NCI-H460 (cell line): ENCODE measurements around the gene AMIGO2. TPM values are rescaled to one million over a fixed set of nuclear protein-coding genes. Genes with fewer than 3 reads are reported as not detected.
"Not testable (repeated sequence)": the region's sequence is repeated elsewhere in the genome, so short reads cannot be mapped to it uniquely, and the experiment has no call there.

ENCODE experiments used
- DNase-seq: peaks from one replicate; pipeline ENCODE4 v3.0.0-alpha.2; 2016; ENCODE audit warnings: low read depth; ENCODE audit errors: extremely low read depth
- polyA plus RNA-seq: library from polyadenylated mRNA; depleted of rRNA; stranded (reverse); fragments of >200 nt; gene quantifications from 2 replicates; pipeline ENCODE4 v1.2.3, GENCODE V29; 2014; cell fraction: nucleus; rRNA removed
- total RNA-seq: library from RNA; depleted of rRNA; stranded (reverse); fragments of >200 nt; shearing (Covaris generic); gene quantifications from 2 replicates; pipeline ENCODE4 v1.2.3, GENCODE V29; 2014; rRNA removed

The AMIGO2 gene
- 14.9 and 17.4 TPM in 2 replicates for total RNA-seq
- 10.2 and 13.6 TPM in 2 replicates for polyA plus RNA-seq

- peak; percentile 69 for DNase-seq
Measured at GRCh38 chr12:47079468-47079980, at the start of gene AMIGO2, which contains the start of gene PCED1B. AMIGO2 (minus strand) TSS chr12:47079959; CDS start chr12:47079002, 957 bp downstream. PCED1B (plus strand) TSS chr12:47079621; CDS start chr12:47235064, 155,443 bp downstream.

GRCh38 chr12:47126246-47126645, 46.5 kb upstream of the AMIGO2 start:
- DNase-seq = no peak

GRCh38 chr12:47124451-47124850, 44.7 kb upstream of the AMIGO2 start:
- no peak for DNase-seq

- DNase-seq = no peak
Measured at GRCh38 chr12:47123730-47124129, 44.0 kb upstream of the AMIGO2 start.

GRCh38 chr12:47122602-47123001, 42.8 kb upstream of the AMIGO2 start:
- no peak for DNase-seq

- DNase-seq = no peak
Measured at GRCh38 chr12:47121146-47121545, 41.4 kb upstream of the AMIGO2 start.

- DNase-seq = no peak
Measured at GRCh38 chr12:47120736-47121135, 41.0 kb upstream of the AMIGO2 start.

- not testable (repeated sequence) for DNase-seq
Measured at GRCh38 chr12:47117305-47117704, 37.5 kb upstream of the AMIGO2 start.

- no peak for DNase-seq
Measured at GRCh38 chr12:47114481-47114892, 34.7 kb upstream of the AMIGO2 start.

GRCh38 chr12:47112679-47113078, 32.9 kb upstream of the AMIGO2 start:
- DNase-seq = no peak

- DNase-seq = no peak
Measured at GRCh38 chr12:47111854-47112253, 32.1 kb upstream of the AMIGO2 start.

- no peak for DNase-seq
Measured at GRCh38 chr12:47111392-47111778, 31.6 kb upstream of the AMIGO2 start.

GRCh38 chr12:47110718-47111391, 31.1 kb upstream of the AMIGO2 start:
- no peak for DNase-seq

GRCh38 chr12:47110011-47110541, 30.3 kb upstream of the AMIGO2 start:
- no peak for DNase-seq

- DNase-seq = no peak
Measured at GRCh38 chr12:47107926-47108325, 28.2 kb upstream of the AMIGO2 start.

GRCh38 chr12:47107446-47107845, 27.7 kb upstream of the AMIGO2 start:
- no peak for DNase-seq

- DNase-seq = no peak
Measured at GRCh38 chr12:47105914-47106674, 26.3 kb upstream of the AMIGO2 start.

- DNase-seq = no peak
Measured at GRCh38 chr12:47102845-47103651, 23.3 kb upstream of the AMIGO2 start.

- DNase-seq = no peak
Measured at GRCh38 chr12:47102406-47102805, 22.6 kb upstream of the AMIGO2 start.

GRCh38 chr12:47100160-47100559, 20.4 kb upstream of the AMIGO2 start:
- DNase-seq = no peak

GRCh38 chr12:47099610-47100009, 19.9 kb upstream of the AMIGO2 start:
- DNase-seq = no peak
